CD4-positive, CD25-positive, alpha-beta regulatory T cell (primary cell): ENCODE results near the gene GANC. TPM values are rescaled to one million over a fixed set of nuclear protein-coding genes. Genes with fewer than 3 reads are reported as not detected.

Experiments used
- polyA plus RNA-seq, 4 donors: library from polyadenylated mRNA; unstranded; fragments of 300-500 nt; fragmentation: Illumina TruSeq; gene quantifications; one replicate each; pipeline ENCODE4 v1.2.3, GENCODE V29; 2021
- total RNA-seq: library from RNA; stranded (reverse); gene quantifications from one replicate; pipeline ENCODE4 v1.2.3, GENCODE V29; 2022

Gene GANC
- total and polyA plus RNA-seq, 5 donors from 2014 or later, result 10.2 to 33.8 (median 14.5) TPM

Other genes starting within 250 kb of the GANC start
- not detected for gene PLA2G4D, start 178.6 kb upstream of the GANC start, total RNA-seq
- gene PLA2G4D, start 178.6 kb upstream of the GANC start, polyA plus RNA-seq, result not detected
- not detected for gene PLA2G4F, start 116.6 kb upstream of the GANC start, total RNA-seq
- gene PLA2G4F, start 116.6 kb upstream of the GANC start, polyA plus RNA-seq, result not detected
- 121 TPM for gene VPS39, start 64.9 kb upstream of the GANC start, total RNA-seq
- 10 to 100 TPM; 28.3 to 35.2 (median 28.7) TPM for gene VPS39, start 64.9 kb upstream of the GANC start, polyA plus RNA-seq
- 75.0 TPM for gene TMEM87A, start 232 bp downstream of the GANC start, total RNA-seq
- gene TMEM87A, start 232 bp downstream of the GANC start, polyA plus RNA-seq, result 10 to 100 TPM; 60.8 to 82.1 (median 67.1) TPM
- 15.6 TPM for gene CAPN3, start 86.3 kb downstream of the GANC start, total RNA-seq
- gene CAPN3, start 86.3 kb downstream of the GANC start, polyA plus RNA-seq, result under 1 TPM in 1 of 4 donors, not detected in 3; 0.21 TPM
- gene ZNF106, start 217.9 kb downstream of the GANC start, total RNA-seq, result 47.5 TPM
- 10 to 100 TPM; 31.0 to 36.5 (median 34.6) TPM for gene ZNF106, start 217.9 kb downstream of the GANC start, polyA plus RNA-seq
- gene SNAP23, start 222.4 kb downstream of the GANC start, total RNA-seq, result 54.0 TPM
- 10 to 100 TPM; 67.2 to 86.5 (median 75.8) TPM for gene SNAP23, start 222.4 kb downstream of the GANC start, polyA plus RNA-seq